ENCODE data around the gene CCDC40.

CCDC40 gene

GRCh38 chr17:80126449-80126715 is 89.9 kb downstream of the CCDC40 start:
- DNase-seq (ENCODE audit: low read depth): no peak
- H3K4me3 ChIP-seq (ENCODE audit: low read depth, low read length): no peak overlapping the region
- no peak for TF ChIP-seq CTCF (IDR thresholded peaks at IDR 0.05; ENCODE audit: low read depth, low read length, missing control alignments)
- in situ Hi-C loops (cut with HindIII; ENCODE audit: low sequenced_read_pairs): no loop called here

GRCh38 chr17:80129006-80129565 is 92.6 kb downstream of the CCDC40 start:
- DNase-seq (ENCODE audit: low read depth): no peak
- no peak for TF ChIP-seq CTCF (IDR thresholded peaks at IDR 0.05; ENCODE audit: low read depth, low read length, missing control alignments)
- no peak overlapping the region for H3K4me3 ChIP-seq (ENCODE audit: low read depth, low read length)
- in situ Hi-C loops (cut with HindIII; ENCODE audit: low sequenced_read_pairs): no loop called here

- no peak overlapping the region for H3K4me3 ChIP-seq (ENCODE audit: low read depth, low read length)
- no peak for TF ChIP-seq CTCF (IDR thresholded peaks at IDR 0.05; ENCODE audit: low read depth, low read length, missing control alignments)
- DNase-seq (ENCODE audit: low read depth): no peak
- in situ Hi-C loops (cut with HindIII; ENCODE audit: low sequenced_read_pairs): no loop called here
Observed at GRCh38 chr17:80130992-80131391, 94.5 kb downstream of the CCDC40 start.

GRCh38 chr17:80132906-80133625 is 96.6 kb downstream of the CCDC40 start:
- no peak for TF ChIP-seq CTCF (IDR thresholded peaks at IDR 0.05; ENCODE audit: low read depth, low read length, missing control alignments)
- in situ Hi-C loops (cut with HindIII; ENCODE audit: low sequenced_read_pairs): no loop called here
- DNase-seq (ENCODE audit: low read depth): no peak
- H3K4me3 ChIP-seq (ENCODE audit: low read depth, low read length): no peak overlapping the region

GRCh38 chr17:80133626-80133970 is 97.2 kb downstream of the CCDC40 start:
- H3K4me3 ChIP-seq (ENCODE audit: low read depth, low read length): no peak overlapping the region
- in situ Hi-C loops (cut with HindIII; ENCODE audit: low sequenced_read_pairs): no loop called here
- no peak for DNase-seq (ENCODE audit: low read depth)
- TF ChIP-seq CTCF (IDR thresholded peaks at IDR 0.05; ENCODE audit: low read depth, low read length, missing control alignments): no peak

GRCh38 chr17:80137131-80137530 is 100.7 kb downstream of the CCDC40 start:
- DNase-seq (ENCODE audit: low read depth): no peak
- in situ Hi-C loops (cut with HindIII; ENCODE audit: low sequenced_read_pairs): loop anchor here (5.0 kb wide), 1 partner anchor 45 kb away; no protein-coding TSS in a partner anchor
- no peak overlapping the region for H3K4me3 ChIP-seq (ENCODE audit: low read depth, low read length)

More at GRCh38 chr17:80137131-80137530, 100.7 kb downstream of the CCDC40 start:
- no peak for TF ChIP-seq CTCF (IDR thresholded peaks at IDR 0.05; ENCODE audit: low read depth, low read length, missing control alignments)

Data from astrocyte of the cerebellum (primary cell).